IMR-90 (cell line): Measurements from ENCODE around the gene TADA1. TPM values are rescaled to one million over a fixed set of nuclear protein-coding genes. Genes with fewer than 3 reads are reported as not detected.
A peak's percentile ranks its signal among the peaks of the same experiment; 100 is the strongest.

Experiments
- USF2 ChIP-seq: fragments of 150-350 bp; IDR thresholded peaks from 2 replicates; pipeline ENCODE4 v1.6.1; 2017; ENCODE audit warnings: mild to moderate bottlenecking, antibody characterized with exemption, low read length, low read depth
- polyA plus RNA-seq, 3 experiments: library from polyadenylated mRNA; depleted of rRNA; stranded (reverse); fragments of >200 nt; gene quantifications; 2 replicates each; pipeline ENCODE4 v1.2.3, GENCODE V29; 2012; ENCODE audit warnings: low replicate concordance in 1 of 3
- total RNA-seq: library from RNA; depleted of rRNA; stranded (reverse); fragments of >200 nt; gene quantifications from 2 replicates; pipeline ENCODE4 v1.2.3, GENCODE V29; 2012
- TF ChIP-seq, protein P1 (sequence below): fragments of 150-350 bp; IDR thresholded peaks from 2 replicates; pipeline ENCODE4 v1.6.1; 2016; ENCODE audit warnings: low read depth, mild to moderate bottlenecking, low read length, moderate library complexity, borderline replicate concordance

TADA1 gene
- total and polyA plus RNA-seq, 2 of the 4 experiments (the other 2 are of a cell fraction), result 8.2 to 16.8 TPM

- TF ChIP-seq, protein P1, sequence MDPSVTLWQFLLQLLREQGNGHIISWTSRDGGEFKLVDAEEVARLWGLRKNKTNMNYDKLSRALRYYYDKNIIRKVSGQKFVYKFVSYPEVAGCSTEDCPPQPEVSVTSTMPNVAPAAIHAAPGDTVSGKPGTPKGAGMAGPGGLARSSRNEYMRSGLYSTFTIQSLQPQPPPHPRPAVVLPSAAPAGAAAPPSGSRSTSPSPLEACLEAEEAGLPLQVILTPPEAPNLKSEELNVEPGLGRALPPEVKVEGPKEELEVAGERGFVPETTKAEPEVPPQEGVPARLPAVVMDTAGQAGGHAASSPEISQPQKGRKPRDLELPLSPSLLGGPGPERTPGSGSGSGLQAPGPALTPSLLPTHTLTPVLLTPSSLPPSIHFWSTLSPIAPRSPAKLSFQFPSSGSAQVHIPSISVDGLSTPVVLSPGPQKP, result no peak
- peak; percentile 95 for TF ChIP-seq USF2
These were observed at the start of gene TADA1 (continued) for GRCh38 chr1:166875734-166876539.
